ENCODE measurements around the gene UPF2.

Gene UPF2

DNA sequence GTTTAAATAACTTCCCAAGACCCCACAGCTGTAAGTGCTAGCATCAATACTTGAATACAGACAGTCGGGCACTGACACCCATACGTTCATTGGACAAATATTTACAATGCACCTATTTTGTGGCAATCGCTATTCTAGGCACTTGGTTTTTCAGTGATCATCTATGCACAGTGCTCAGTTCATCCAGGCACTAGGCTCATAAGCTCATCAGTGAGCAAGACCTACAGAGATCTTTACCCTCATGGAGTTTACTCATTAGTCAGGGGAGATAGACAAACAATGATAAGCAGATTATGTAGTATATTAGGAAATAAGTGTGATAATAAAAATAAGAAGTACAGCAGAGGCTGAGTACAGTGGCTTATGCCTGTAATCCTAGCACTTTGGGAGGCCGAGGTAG, 18.5 kb upstream of the UPF2 start:
- TF ChIP-seq TOX (CRISPR knock-in tag; IDR thresholded peaks at IDR 0.05; ENCODE audit: borderline replicate concordance) (no peak), RARB (CRISPR knock-in tag; IDR thresholded peaks at IDR 0.05) (no peak)
- ATAC-seq = no peak

DNA sequence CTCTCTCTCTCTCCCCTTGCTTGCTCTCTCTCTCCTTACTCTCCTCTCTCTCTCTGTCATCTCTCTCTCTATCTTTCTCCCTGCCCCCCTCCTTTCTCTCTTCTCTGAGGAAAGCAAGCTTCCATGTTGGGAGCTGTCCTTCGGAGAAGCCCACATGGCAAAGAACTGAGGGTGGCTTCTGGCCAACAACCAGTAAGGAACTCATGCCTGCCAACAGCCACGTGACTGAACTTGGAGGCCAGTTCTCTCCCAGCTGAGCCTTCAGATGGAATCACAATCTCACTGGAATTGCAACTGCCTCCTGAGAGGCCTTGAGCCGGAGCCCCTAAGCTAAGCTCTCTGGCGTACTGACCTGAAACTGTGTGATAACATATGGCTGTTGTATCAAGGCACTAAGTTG, 14.1 kb upstream of the UPF2 start:
- ATAC-seq = no peak
- TF ChIP-seq ZNF8 (CRISPR knock-in tag; IDR thresholded peaks at IDR 0.05) = no peak
- TF ChIP-seq ARNTL (CRISPR knock-in tag; IDR thresholded peaks at IDR 0.05; ENCODE audit: borderline replicate concordance, low read depth) = no peak
- TF ChIP-seq, protein P1, sequence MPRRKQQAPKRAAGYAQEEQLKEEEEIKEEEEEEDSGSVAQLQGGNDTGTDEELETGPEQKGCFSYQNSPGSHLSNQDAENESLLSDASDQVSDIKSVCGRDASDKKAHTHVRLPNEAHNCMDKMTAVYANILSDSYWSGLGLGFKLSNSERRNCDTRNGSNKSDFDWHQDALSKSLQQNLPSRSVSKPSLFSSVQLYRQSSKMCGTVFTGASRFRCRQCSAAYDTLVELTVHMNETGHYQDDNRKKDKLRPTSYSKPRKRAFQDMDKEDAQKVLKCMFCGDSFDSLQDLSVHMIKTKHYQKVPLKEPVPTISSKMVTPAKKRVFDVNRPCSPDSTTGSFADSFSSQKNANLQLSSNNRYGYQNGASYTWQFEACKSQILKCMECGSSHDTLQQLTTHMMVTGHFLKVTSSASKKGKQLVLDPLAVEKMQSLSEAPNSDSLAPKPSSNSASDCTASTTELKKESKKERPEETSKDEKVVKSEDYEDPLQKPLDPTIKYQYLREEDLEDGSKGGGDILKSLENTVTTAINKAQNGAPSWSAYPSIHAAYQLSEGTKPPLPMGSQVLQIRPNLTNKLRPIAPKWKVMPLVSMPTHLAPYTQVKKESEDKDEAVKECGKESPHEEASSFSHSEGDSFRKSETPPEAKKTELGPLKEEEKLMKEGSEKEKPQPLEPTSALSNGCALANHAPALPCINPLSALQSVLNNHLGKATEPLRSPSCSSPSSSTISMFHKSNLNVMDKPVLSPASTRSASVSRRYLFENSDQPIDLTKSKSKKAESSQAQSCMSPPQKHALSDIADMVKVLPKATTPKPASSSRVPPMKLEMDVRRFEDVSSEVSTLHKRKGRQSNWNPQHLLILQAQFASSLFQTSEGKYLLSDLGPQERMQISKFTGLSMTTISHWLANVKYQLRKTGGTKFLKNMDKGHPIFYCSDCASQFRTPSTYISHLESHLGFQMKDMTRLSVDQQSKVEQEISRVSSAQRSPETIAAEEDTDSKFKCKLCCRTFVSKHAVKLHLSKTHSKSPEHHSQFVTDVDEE (CRISPR knock-in tag; IDR thresholded peaks at IDR 0.05) = no peak
- TF ChIP-seq ZC3H10 (CRISPR knock-in tag; IDR thresholded peaks at IDR 0.05) = no peak
- no peak for TF ChIP-seq SNAI2 (CRISPR knock-in tag; IDR thresholded peaks at IDR 0.05)
- TF ChIP-seq TCF4 (CRISPR knock-in tag; IDR thresholded peaks at IDR 0.05; ENCODE audit: borderline replicate concordance) = no peak
- no peak for TF ChIP-seq ZFP30 (CRISPR knock-in tag; IDR thresholded peaks at IDR 0.05)
- no peak for TF ChIP-seq RARB (CRISPR knock-in tag; IDR thresholded peaks at IDR 0.05)
- TF ChIP-seq ZNF70 (CRISPR knock-in tag; IDR thresholded peaks at IDR 0.05) = no peak
- TF ChIP-seq ZNF565 (CRISPR knock-in tag; conservative IDR thresholded peaks at IDR 0.05; ENCODE audit: low read depth) = no peak
- no peak for TF ChIP-seq PPARA (CRISPR knock-in tag; IDR thresholded peaks at IDR 0.05; ENCODE audit: borderline replicate concordance)
- TF ChIP-seq, protein P2, sequence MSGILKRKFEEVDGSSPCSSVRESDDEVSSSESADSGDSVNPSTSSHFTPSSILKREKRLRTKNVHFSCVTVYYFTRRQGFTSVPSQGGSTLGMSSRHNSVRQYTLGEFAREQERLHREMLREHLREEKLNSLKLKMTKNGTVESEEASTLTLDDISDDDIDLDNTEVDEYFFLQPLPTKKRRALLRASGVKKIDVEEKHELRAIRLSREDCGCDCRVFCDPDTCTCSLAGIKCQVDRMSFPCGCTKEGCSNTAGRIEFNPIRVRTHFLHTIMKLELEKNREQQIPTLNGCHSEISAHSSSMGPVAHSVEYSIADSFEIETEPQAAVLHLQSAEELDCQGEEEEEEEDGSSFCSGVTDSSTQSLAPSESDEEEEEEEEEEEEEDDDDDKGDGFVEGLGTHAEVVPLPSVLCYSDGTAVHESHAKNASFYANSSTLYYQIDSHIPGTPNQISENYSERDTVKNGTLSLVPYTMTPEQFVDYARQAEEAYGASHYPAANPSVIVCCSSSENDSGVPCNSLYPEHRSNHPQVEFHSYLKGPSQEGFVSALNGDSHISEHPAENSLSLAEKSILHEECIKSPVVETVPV (CRISPR knock-in tag; IDR thresholded peaks at IDR 0.05) = no peak
- no peak for TF ChIP-seq GLIS3 (CRISPR knock-in tag; IDR thresholded peaks at IDR 0.05)
- TF ChIP-seq ZFP3 (CRISPR knock-in tag; IDR thresholded peaks at IDR 0.05) = no peak
- no peak for TF ChIP-seq TOX (CRISPR knock-in tag; IDR thresholded peaks at IDR 0.05; ENCODE audit: borderline replicate concordance)

DNA sequence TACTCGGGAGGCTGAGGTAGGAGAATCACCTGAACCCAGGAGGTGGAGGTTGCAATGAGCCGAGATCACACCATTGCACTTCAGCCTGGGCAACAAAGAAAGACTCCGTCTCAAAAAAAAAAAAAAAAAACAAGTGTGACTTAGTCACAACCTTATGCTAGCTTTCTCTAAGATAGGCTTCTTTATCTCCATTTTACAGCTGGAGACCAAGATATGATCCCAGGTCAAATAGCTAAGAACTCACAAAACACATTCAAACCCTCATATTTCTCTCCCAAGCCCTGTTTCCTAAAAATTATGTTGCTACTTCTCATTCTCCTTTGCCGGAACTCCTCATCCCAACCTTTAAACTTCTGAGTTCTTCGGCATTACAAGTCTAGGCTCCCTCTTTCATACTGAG, 13.1 kb upstream of the UPF2 start:
- TF ChIP-seq, protein P3, sequence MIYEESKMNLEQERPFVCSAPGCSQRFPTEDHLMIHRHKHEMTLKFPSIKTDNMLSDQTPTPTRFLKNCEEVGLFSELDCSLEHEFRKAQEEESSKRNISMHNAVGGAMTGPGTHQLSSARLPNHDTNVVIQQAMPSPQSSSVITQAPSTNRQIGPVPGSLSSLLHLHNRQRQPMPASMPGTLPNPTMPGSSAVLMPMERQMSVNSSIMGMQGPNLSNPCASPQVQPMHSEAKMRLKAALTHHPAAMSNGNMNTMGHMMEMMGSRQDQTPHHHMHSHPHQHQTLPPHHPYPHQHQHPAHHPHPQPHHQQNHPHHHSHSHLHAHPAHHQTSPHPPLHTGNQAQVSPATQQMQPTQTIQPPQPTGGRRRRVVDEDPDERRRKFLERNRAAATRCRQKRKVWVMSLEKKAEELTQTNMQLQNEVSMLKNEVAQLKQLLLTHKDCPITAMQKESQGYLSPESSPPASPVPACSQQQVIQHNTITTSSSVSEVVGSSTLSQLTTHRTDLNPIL (CRISPR knock-in tag; IDR thresholded peaks at IDR 0.05; ENCODE audit: low read depth) = no peak
- TF ChIP-seq ZFP3 (CRISPR knock-in tag; IDR thresholded peaks at IDR 0.05) (no peak), ZNF8 (CRISPR knock-in tag; IDR thresholded peaks at IDR 0.05) (no peak), TCF4 (CRISPR knock-in tag; IDR thresholded peaks at IDR 0.05; ENCODE audit: borderline replicate concordance) (no peak), ZFP30 (CRISPR knock-in tag; IDR thresholded peaks at IDR 0.05) (no peak), TOX (CRISPR knock-in tag; IDR thresholded peaks at IDR 0.05; ENCODE audit: borderline replicate concordance) (no peak), ARNTL (CRISPR knock-in tag; IDR thresholded peaks at IDR 0.05; ENCODE audit: borderline replicate concordance, low read depth) (no peak), ISL1 (CRISPR knock-in tag; IDR thresholded peaks at IDR 0.05) (no peak), SNAI2 (CRISPR knock-in tag; IDR thresholded peaks at IDR 0.05) (no peak), CSDC2 (CRISPR knock-in tag; IDR thresholded peaks at IDR 0.05) (no peak), PPARA (CRISPR knock-in tag; IDR thresholded peaks at IDR 0.05; ENCODE audit: borderline replicate concordance) (no peak)
- TF ChIP-seq, protein P1 (CRISPR knock-in tag; IDR thresholded peaks at IDR 0.05) = no peak
- TF ChIP-seq, protein P2 (CRISPR knock-in tag; IDR thresholded peaks at IDR 0.05) = no peak
- no peak for ATAC-seq
